IMR-90 (cell line): ENCODE results near the gene CTSH.

Experiments used
- CEBPB ChIP-seq: IDR thresholded peaks from 2 replicates; pipeline ENCODE4 v1.6.1; 2012; ENCODE audit warnings: low read depth, low read length, improper control_type of control experiment
- CHD1 ChIP-seq: IDR thresholded peaks from 2 replicates; pipeline ENCODE4 v1.6.1; 2012; ENCODE audit warnings: low read depth, low read length, improper control_type of control experiment
- FOS ChIP-seq: fragments of 150-350 bp; IDR thresholded peaks from 2 replicates; pipeline ENCODE4 v1.6.1; 2016; ENCODE audit warnings: low read depth, low read length
- POLR2A ChIP-seq: IDR thresholded peaks from 2 replicates; pipeline ENCODE4 v1.6.1; 2012; ENCODE audit warnings: mild to moderate bottlenecking, low read depth, low read length
- RAD21 ChIP-seq: IDR thresholded peaks from 2 replicates; pipeline ENCODE4 v1.6.1; 2012; ENCODE audit warnings: low read length, improper control_type of control experiment
- RFX5 ChIP-seq: IDR thresholded peaks from 2 replicates; pipeline ENCODE4 v1.8.0; 2012; ENCODE audit warnings: low read depth, mild to moderate bottlenecking, low read length, moderate library complexity
- TF ChIP-seq, protein P1 (sequence below): conservative IDR thresholded peaks from 2 replicates; pipeline ENCODE4 v1.5.1; 2012; ENCODE audit warnings: mild to moderate bottlenecking, low read depth, low read length, improper control_type of control experiment
- TF ChIP-seq, protein P2 (sequence below): fragments of 150-350 bp; IDR thresholded peaks from 2 replicates; pipeline ENCODE4 v1.6.1; 2017; ENCODE audit warnings: mild to moderate bottlenecking, antibody characterized with exemption, low read length, low read depth

DNA sequence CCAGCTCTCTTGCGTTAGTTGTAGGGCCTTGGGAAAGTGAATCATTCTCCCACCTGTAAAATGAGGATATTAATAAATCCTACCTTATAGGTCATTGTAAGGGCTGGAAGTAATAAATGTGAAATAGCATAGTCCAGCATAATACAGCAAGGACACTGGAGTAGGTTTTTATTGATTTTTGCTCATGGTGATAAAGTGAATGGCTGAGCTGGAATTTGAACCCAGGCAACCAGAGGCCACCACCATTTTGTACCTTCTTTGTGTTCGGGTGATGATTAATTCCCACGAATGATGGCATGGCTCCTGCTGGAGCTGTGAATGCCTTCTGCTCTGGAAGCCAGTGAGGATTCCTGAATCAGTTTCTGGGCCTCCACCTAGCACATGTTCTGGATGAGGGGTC, 31.8 kb downstream of the CTSH start:
- TF ChIP-seq, protein P1, sequence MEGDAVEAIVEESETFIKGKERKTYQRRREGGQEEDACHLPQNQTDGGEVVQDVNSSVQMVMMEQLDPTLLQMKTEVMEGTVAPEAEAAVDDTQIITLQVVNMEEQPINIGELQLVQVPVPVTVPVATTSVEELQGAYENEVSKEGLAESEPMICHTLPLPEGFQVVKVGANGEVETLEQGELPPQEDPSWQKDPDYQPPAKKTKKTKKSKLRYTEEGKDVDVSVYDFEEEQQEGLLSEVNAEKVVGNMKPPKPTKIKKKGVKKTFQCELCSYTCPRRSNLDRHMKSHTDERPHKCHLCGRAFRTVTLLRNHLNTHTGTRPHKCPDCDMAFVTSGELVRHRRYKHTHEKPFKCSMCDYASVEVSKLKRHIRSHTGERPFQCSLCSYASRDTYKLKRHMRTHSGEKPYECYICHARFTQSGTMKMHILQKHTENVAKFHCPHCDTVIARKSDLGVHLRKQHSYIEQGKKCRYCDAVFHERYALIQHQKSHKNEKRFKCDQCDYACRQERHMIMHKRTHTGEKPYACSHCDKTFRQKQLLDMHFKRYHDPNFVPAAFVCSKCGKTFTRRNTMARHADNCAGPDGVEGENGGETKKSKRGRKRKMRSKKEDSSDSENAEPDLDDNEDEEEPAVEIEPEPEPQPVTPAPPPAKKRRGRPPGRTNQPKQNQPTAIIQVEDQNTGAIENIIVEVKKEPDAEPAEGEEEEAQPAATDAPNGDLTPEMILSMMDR: no peak
- no peak for TF ChIP-seq POLR2A
- TF ChIP-seq CEBPB: no peak
- TF ChIP-seq FOS: no peak
- no peak for TF ChIP-seq RAD21
- TF ChIP-seq CHD1: no peak
- TF ChIP-seq, protein P2, sequence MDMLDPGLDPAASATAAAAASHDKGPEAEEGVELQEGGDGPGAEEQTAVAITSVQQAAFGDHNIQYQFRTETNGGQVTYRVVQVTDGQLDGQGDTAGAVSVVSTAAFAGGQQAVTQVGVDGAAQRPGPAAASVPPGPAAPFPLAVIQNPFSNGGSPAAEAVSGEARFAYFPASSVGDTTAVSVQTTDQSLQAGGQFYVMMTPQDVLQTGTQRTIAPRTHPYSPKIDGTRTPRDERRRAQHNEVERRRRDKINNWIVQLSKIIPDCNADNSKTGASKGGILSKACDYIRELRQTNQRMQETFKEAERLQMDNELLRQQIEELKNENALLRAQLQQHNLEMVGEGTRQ: no peak
- TF ChIP-seq RFX5: no peak
